KG1 (cell line): Measurements from ENCODE around the gene C19orf25.

Experiments used
- DNase-seq: peaks from one replicate; lab custom pipeline; 2025; lab: John Stamatoyannopoulos, UW

Gene C19orf25

GRCh38 chr19:1466461-1467214, 12.4 kb downstream of the C19orf25 start:
- DNase-seq, result no peak

GRCh38 chr19:1466018-1466460, 13.0 kb downstream of the C19orf25 start:
- DNase-seq, result no peak

GRCh38 chr19:1465191-1466016, 13.6 kb downstream of the C19orf25 start:
- DNase-seq, result no peak

- no peak for DNase-seq
Observed at GRCh38 chr19:1461862-1462261, 17.2 kb downstream of the C19orf25 start.

GRCh38 chr19:1460033-1460995, 18.7 kb downstream of the C19orf25 start:
- DNase-seq, result no peak

GRCh38 chr19:1459479-1459878, 19.5 kb downstream of the C19orf25 start:
- no peak for DNase-seq

GRCh38 chr19:1457892-1458291, 21.1 kb downstream of the C19orf25 start:
- no peak for DNase-seq

- DNase-seq, result no peak
Observed at GRCh38 chr19:1457031-1457739, 21.8 kb downstream of the C19orf25 start.

GRCh38 chr19:1456121-1456900, 22.7 kb downstream of the C19orf25 start:
- DNase-seq, result no peak

- DNase-seq, result no peak
Observed at GRCh38 chr19:1455336-1456120, 23.5 kb downstream of the C19orf25 start.

- no peak for DNase-seq
Observed at GRCh38 chr19:1455002-1455335, 24.0 kb downstream of the C19orf25 start.

GRCh38 chr19:1453525-1454364, 25.3 kb downstream of the C19orf25 start:
- DNase-seq, result no peak

GRCh38 chr19:1452802-1453524, 26.1 kb downstream of the C19orf25 start:
- DNase-seq, result no peak

- DNase-seq, result no peak
Observed at GRCh38 chr19:1451916-1452801, 26.9 kb downstream of the C19orf25 start.

- DNase-seq, result no peak
Observed at GRCh38 chr19:1450735-1451731, 28.0 kb downstream of the C19orf25 start.
